Breast epithelium (tissue), 4 donors: ENCODE results near the gene ACOXL. TPM values are rescaled to one million over a fixed set of nuclear protein-coding genes. Genes with fewer than 3 reads are reported as not detected.

ENCODE experiments used
- DNase-seq, 2 donors: peaks; one replicate each; pipeline ENCODE4 v3.0.0-alpha.2; 2019; ENCODE audit warnings: low spot score in 2 of 2
- H3K27ac ChIP-seq, 2 donors: fragments of 200-600 bp; sonication (generic) in 1 of 2; one replicate each; pipeline ENCODE4 v1.5.1; 2016 to 2019; ENCODE audit warnings: mild to moderate bottlenecking in 1 of 2
- H3K27me3 ChIP-seq, 2 donors: fragments of 200-600 bp; sonication (generic) in 1 of 2; one replicate each; pipeline versions ENCODE4 v1.5.1 to v1.6.0; 2017 to 2019; ENCODE audit warnings: control low read depth in 1 of 2, mild to moderate bottlenecking in 1 of 2
- H3K36me3 ChIP-seq: fragments of 200-600 bp; one replicate; pipeline ENCODE4 v1.5.1; 2019
- H3K4me1 ChIP-seq, 2 donors: fragments of 200-600 bp; sonication (generic); one replicate each; pipeline ENCODE4 v1.5.1; 2016 to 2019; ENCODE audit warnings: control low read depth in 1 of 2
- H3K4me3 ChIP-seq, 3 donors: fragments of 200-600 bp; sonication (generic); 1 replicate in 2 of 3; 2 replicates in 1 of 3; pipeline ENCODE4 v1.5.1; 2016 to 2019; ENCODE audit warnings: mild to moderate bottlenecking in 3 of 3, moderate library complexity in 2 of 3
- H3K9me3 ChIP-seq, 2 donors: fragments of 200-600 bp; sonication (generic) in 1 of 2; one replicate each; pipeline ENCODE4 v1.5.1; 2016 to 2019; ENCODE audit warnings: control low read depth in 1 of 2
- POLR2A ChIP-seq: fragments of 450-650 bp; IDR thresholded peaks from one replicate; pipeline ENCODE4 v1.6.1; 2016; ENCODE audit warnings: antibody characterized with exemption, mild to moderate bottlenecking, moderate library complexity
- POLR2AphosphoS5 ChIP-seq, 3 donors: sonication (generic); formaldehyde crosslinking; IDR thresholded peaks; one replicate each; pipeline ENCODE4 v1.6.1; 2017; ENCODE audit warnings: antibody characterized with exemption in 3 of 3
- intact Hi-C: fragments of 100-400 bp; cut with DNase I; formaldehyde crosslinking; loops from one replicate; pipeline ENCODE4 v1.15.1; 2023; ENCODE audit warnings: low total_unique reads
- total RNA-seq, 3 donors: library from RNA; depleted of rRNA; stranded (reverse); fragments of >200 nt; gene quantifications; one replicate each; pipeline ENCODE4 v1.1.0, GENCODE V29; 2016
- TF ChIP-seq, protein P1 (sequence below), 3 donors: fragments of 450-650 bp; IDR thresholded peaks; one replicate each; pipeline ENCODE4 v1.5.1; 2016 to 2017; ENCODE audit warnings: antibody characterized with exemption in 3 of 3, mild to moderate bottlenecking in 3 of 3, moderate library complexity in 3 of 3

Gene ACOXL
- total RNA-seq, 3 donors from 2014 or later: not detected

DNA sequence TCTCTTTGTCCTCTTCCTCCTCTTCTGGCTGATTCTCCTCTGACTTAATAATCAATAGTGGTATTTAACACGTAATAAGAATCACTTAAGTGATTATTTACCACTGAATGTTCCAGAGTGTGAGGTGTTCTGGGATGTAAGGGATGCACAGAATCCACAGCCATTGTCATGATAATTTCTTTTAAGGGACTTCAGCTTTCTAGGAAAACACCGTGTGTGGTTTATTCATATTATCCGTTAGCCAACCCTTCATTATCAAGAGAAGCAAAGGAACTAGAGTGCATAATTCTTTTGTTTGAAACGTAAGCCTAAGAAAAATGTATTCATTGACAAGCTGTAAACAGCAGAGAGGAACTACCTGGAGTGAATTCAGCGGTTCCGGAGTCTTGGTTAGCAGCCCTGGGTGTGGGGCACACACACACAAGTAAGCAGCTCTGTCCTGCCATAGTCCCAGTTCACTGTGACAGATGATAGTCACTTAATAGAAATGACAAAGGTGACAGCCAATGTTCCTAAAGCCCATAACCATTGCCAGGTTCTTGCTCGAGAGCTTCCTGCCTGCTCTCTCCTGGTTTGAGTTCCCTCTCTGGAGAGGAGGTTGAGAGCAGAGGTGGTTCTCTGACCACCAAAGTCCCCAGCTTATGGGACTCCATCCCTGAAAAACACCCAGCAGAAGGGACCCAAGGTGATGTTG is 101.9 kb downstream of the ACOXL start:
- DNase-seq: no peak
- no peak overlapping the region for H3K27ac ChIP-seq
- no peak overlapping the region for H3K4me3 ChIP-seq
- H3K36me3 ChIP-seq: no peaks in the 10 kb centered on the region
- H3K27me3 ChIP-seq: no peaks in the 10 kb centered on the region
- intact Hi-C loops: no loop called here
- no peaks in the 10 kb centered on the region for H3K9me3 ChIP-seq
- H3K4me1 ChIP-seq: no peaks in the 10 kb centered on the region
- TF ChIP-seq POLR2AphosphoS5 (IDR thresholded peaks at IDR 0.05): no peak
- TF ChIP-seq POLR2A: no peak
- TF ChIP-seq, protein P1, sequence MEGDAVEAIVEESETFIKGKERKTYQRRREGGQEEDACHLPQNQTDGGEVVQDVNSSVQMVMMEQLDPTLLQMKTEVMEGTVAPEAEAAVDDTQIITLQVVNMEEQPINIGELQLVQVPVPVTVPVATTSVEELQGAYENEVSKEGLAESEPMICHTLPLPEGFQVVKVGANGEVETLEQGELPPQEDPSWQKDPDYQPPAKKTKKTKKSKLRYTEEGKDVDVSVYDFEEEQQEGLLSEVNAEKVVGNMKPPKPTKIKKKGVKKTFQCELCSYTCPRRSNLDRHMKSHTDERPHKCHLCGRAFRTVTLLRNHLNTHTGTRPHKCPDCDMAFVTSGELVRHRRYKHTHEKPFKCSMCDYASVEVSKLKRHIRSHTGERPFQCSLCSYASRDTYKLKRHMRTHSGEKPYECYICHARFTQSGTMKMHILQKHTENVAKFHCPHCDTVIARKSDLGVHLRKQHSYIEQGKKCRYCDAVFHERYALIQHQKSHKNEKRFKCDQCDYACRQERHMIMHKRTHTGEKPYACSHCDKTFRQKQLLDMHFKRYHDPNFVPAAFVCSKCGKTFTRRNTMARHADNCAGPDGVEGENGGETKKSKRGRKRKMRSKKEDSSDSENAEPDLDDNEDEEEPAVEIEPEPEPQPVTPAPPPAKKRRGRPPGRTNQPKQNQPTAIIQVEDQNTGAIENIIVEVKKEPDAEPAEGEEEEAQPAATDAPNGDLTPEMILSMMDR (IDR thresholded peaks at IDR 0.05): no peak

DNA sequence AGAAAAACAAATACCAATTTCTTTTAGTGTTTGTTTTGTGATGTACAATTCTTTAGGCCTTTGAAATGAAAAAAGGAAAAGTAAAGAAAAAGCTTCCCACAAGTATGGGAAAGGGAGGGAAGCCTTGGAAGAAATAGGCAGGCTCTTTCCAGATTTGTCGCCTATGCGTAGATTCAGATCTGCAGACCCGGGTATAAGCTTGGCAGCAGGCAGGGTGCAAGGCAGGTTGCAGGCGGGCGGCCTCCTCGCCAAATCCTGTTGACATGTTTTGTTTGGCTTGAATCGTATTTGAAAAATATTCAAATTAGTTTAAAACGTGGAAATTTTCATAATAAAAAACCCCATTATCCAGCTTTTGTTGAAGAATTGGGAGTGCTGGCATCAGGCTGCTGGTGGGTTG is 104.3 kb downstream of the ACOXL start:
- intact Hi-C loops: no loop called here
- no peaks in the 10 kb centered on the region for H3K36me3 ChIP-seq
- TF ChIP-seq POLR2A (no peak), POLR2AphosphoS5 (IDR thresholded peaks at IDR 0.05) (no peak)
- TF ChIP-seq, protein P1 (IDR thresholded peaks at IDR 0.05): no peak

DNA sequence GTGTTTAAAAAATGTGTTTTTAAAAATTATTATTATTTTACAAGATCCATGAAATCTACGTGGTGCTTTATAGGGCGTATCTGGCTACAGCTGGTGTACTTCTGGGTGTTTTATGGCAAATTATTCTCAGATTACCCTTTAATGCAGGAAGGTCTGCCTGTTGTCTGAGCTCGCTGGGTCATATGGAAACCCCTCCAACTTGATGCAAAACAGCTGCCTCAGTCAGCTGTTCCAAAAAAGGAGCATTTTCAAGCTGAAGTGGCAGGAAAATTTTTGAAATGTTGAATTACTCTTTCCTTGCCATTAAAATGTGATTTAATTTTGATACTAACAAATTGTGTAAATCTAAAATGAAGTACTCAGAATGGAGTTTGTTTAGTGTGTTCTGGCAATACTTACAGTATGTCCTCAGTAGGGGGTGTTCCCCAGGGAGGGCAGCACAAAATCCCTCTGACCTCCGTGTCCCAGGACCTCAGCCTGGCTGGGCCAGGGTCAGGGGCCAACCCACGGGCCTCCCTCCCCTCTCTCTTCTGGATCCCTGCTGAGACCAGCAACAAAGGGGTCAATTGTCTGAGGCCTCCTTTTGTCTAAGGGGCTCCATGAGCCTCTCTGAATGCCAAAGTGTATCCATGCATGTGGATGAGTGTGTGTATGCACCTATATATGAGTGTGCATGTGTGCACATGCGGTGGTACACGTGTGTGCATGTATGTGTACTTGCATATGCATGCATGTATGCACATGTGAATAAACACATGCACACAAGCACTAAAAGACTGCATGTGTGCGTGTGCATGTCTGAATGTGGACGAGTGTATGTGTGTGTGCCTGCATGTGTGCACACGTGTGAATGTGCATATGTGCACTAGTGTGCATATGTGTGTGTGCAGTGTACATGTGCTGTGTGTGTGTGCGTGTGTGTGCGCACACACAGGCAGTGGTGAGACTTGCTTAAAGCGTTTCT is 105.4 kb downstream of the ACOXL start:
- no peak for DNase-seq
- H3K36me3 ChIP-seq: no peaks in the 10 kb centered on the region
- no peak overlapping the region for H3K4me3 ChIP-seq
- H3K27ac ChIP-seq: no peak overlapping the region
- TF ChIP-seq POLR2A (no peak), POLR2AphosphoS5 (IDR thresholded peaks at IDR 0.05) (no peak)
- TF ChIP-seq, protein P1 (IDR thresholded peaks at IDR 0.05): no peak
- intact Hi-C loops: no loop called here
- H3K4me1 ChIP-seq: no peaks in the 10 kb centered on the region
- H3K9me3 ChIP-seq: no peaks in the 10 kb centered on the region
- no peaks in the 10 kb centered on the region for H3K27me3 ChIP-seq

More for the DNA sequence above, 104.3 kb downstream of the ACOXL start:
- no peak overlapping the region for H3K27ac ChIP-seq
- no peaks in the 10 kb centered on the region for H3K9me3 ChIP-seq
- H3K4me3 ChIP-seq: no peak overlapping the region
- H3K27me3 ChIP-seq: no peaks in the 10 kb centered on the region
- DNase-seq: no peak
- H3K4me1 ChIP-seq: no peaks in the 10 kb centered on the region

DNA sequence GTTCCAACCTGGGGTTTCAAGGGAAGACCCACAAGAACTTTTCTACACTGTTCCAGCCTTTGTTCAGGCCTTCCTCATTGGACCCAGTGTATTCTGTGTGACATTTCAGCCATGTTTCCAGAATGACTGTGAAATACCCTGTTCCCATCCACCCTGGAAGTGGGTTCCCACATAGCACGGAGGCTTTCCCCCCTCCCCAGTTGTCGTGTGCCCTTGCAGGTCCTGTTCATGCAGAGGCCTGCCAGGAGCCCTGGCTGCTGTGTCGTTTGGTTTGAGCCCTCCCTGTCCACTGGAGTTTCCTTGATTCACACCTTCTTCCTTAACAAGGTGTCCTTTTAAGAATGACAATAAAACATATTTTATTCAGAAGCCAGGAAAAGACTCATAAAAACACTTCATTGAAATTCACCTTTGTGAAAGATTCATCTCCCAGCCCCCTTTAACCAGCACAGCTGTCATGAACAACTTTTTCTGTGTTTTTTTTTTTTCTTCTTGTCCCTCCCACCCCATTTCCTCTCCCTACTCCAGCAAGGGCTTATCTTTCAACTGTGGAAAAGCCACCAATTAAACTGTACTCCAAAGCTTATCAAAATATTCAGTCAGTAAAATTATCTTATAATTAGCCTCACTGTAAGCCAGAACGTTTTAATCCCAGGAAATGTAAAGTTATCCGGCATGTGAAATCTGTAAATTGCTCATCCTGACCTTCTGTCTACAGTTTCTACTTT is 106.4 kb downstream of the ACOXL start:
- no peak overlapping the region for H3K4me3 ChIP-seq
- TF ChIP-seq POLR2AphosphoS5 (IDR thresholded peaks at IDR 0.05) (no peak), POLR2A (no peak)
- TF ChIP-seq, protein P1 (IDR thresholded peaks at IDR 0.05): no peak
- H3K9me3 ChIP-seq: no peaks in the 10 kb centered on the region
- intact Hi-C loops: no loop called here
- no peaks in the 10 kb centered on the region for H3K36me3 ChIP-seq
- no peaks in the 10 kb centered on the region for H3K27me3 ChIP-seq
- no peaks in the 10 kb centered on the region for H3K4me1 ChIP-seq
- DNase-seq: no peak
- H3K27ac ChIP-seq: no peak overlapping the region
